ENCODE data around the gene NRP1. TPM values are rescaled to one million over a fixed set of nuclear protein-coding genes. Genes with fewer than 3 reads are reported as not detected.
A peak's percentile ranks its signal among the peaks of the same experiment; 100 is the strongest.

The NRP1 gene
- total RNA-seq, 1 donor from 2014 or later = 208 TPM

DNA sequence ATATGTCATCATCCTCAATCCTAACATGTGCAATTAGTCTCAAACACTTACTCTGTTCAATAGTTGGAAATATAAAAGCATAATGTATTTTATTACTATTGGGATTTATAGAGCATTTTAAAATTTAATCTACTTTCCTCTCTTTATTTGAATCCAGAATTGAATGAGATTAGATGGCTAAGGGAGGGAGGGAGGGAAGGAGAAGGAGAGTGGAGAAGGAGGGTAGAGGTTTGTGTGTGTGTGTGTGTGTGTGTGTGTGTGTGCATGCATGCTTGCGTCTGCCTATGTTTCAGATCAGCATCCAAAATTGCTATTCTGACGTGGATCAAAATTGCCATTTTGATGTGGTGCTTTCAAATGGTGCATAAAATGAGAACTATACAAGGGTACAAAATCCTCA is 90.8 kb downstream of the NRP1 start:
- no peaks in the 10 kb centered on the region for H3K27me3 Mint-ChIP-seq (ENCODE audit: unreplicated experiment)
- H3K4me3 Mint-ChIP-seq (ENCODE audit: unreplicated experiment) = no peak overlapping the region
- peaks cover 70% of the 10 kb centered on the region for H3K4me1 Mint-ChIP-seq (ENCODE audit: unreplicated experiment)
- no peak overlapping the region for H3K27ac Mint-ChIP-seq (ENCODE audit: unreplicated experiment)
- peaks cover 55% of the 10 kb centered on the region for H3K36me3 Mint-ChIP-seq (ENCODE audit: unreplicated experiment)
- no peak for DNase-seq (ENCODE audit: extremely low spot score, unreplicated experiment)
- H3K9me3 Mint-ChIP-seq (ENCODE audit: unreplicated experiment) = peaks cover 4% of the 10 kb centered on the region
- TF ChIP-seq, protein P1, sequence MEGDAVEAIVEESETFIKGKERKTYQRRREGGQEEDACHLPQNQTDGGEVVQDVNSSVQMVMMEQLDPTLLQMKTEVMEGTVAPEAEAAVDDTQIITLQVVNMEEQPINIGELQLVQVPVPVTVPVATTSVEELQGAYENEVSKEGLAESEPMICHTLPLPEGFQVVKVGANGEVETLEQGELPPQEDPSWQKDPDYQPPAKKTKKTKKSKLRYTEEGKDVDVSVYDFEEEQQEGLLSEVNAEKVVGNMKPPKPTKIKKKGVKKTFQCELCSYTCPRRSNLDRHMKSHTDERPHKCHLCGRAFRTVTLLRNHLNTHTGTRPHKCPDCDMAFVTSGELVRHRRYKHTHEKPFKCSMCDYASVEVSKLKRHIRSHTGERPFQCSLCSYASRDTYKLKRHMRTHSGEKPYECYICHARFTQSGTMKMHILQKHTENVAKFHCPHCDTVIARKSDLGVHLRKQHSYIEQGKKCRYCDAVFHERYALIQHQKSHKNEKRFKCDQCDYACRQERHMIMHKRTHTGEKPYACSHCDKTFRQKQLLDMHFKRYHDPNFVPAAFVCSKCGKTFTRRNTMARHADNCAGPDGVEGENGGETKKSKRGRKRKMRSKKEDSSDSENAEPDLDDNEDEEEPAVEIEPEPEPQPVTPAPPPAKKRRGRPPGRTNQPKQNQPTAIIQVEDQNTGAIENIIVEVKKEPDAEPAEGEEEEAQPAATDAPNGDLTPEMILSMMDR (IDR thresholded peaks at IDR 0.05) = no peak

DNA sequence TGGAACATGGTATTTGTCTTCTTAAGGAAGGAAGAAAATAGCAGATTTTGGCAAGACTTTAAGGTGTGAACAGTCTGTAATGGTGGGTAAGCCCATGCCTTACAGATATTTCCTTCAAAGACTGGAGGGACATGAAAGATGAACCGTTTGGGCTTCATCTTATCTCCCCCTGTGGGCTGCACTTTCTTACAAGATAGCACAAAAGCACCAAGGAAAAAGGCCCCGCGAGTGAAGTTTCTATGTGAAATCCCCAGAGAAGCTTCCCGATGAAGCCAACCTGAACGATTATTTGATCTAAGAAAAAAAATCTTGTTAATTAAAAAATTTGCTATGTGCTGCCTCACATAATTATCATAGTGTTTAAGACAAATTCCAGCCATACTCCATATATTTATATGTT is 91.5 kb downstream of the NRP1 start:
- Mint-ChIP-seq H3K4me3 (ENCODE audit: unreplicated experiment) (no peak overlapping the region), H3K27me3 (ENCODE audit: unreplicated experiment) (no peaks in the 10 kb centered on the region), H3K9me3 (ENCODE audit: unreplicated experiment) (peaks cover 4% of the 10 kb centered on the region), H3K36me3 (ENCODE audit: unreplicated experiment) (peaks cover 52% of the 10 kb centered on the region), H3K27ac (ENCODE audit: unreplicated experiment) (peak overlapping the region; percentile 62), H3K4me1 (ENCODE audit: unreplicated experiment) (peaks cover 69% of the 10 kb centered on the region)
- TF ChIP-seq, protein P1 (IDR thresholded peaks at IDR 0.05) = no peak
- DNase-seq (ENCODE audit: extremely low spot score, unreplicated experiment) = no peak

DNA sequence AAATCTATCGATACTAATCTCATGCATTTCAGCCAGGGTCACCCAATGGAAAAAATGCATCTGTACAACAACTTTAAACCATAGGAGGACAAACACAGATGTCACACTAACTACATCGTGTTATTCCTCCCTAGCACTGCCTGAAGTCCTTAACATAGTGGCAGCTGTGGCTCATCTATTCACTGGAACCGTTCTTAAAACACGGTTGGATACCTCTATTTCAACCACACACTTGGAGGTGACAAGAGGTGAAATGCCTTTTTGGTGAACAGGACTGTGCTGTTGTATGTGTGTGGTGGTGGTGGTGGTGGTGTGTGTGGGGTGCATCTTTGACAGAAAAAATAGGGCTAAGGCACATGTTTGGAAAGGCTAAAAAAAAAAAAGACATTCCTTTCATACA is 93.1 kb downstream of the NRP1 start:
- Mint-ChIP-seq H3K4me1 (ENCODE audit: unreplicated experiment) (peaks cover 81% of the 10 kb centered on the region), H3K9me3 (ENCODE audit: unreplicated experiment) (no peaks in the 10 kb centered on the region), H3K4me3 (ENCODE audit: unreplicated experiment) (peak overlapping the region; percentile 41), H3K27ac (ENCODE audit: unreplicated experiment) (peak overlapping the region; percentile 78), H3K27me3 (ENCODE audit: unreplicated experiment) (no peaks in the 10 kb centered on the region), H3K36me3 (ENCODE audit: unreplicated experiment) (peaks cover 44% of the 10 kb centered on the region)
- no peak for DNase-seq (ENCODE audit: extremely low spot score, unreplicated experiment)
- TF ChIP-seq, protein P1 (IDR thresholded peaks at IDR 0.05) = no peak

DNA sequence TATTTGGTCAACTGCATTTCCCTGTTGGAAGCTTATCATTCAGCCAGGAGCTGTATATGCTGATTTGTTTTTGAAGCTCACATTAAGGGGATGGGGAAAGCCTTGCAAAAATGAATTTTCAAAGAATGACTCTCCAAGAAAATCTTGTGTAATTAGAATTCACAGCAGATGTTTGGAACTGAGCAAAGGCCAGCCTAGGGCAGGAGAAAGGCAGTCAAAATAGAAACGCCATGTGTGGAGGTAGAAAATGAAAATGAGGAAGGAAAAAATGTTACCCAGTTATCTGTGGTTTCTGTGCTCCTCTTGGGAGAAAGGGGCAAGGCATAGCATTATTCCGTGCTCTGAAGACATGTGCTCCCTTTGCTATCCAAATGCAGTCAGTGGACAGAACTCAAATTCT is 93.5 kb downstream of the NRP1 start:
- Mint-ChIP-seq H3K36me3 (ENCODE audit: unreplicated experiment) (peaks cover 43% of the 10 kb centered on the region), H3K4me1 (ENCODE audit: unreplicated experiment) (peaks cover 83% of the 10 kb centered on the region), H3K27me3 (ENCODE audit: unreplicated experiment) (no peaks in the 10 kb centered on the region), H3K4me3 (ENCODE audit: unreplicated experiment) (peak overlapping the region; percentile 41), H3K27ac (ENCODE audit: unreplicated experiment) (peak overlapping the region; percentile 78), H3K9me3 (ENCODE audit: unreplicated experiment) (no peaks in the 10 kb centered on the region)
- TF ChIP-seq, protein P1 (IDR thresholded peaks at IDR 0.05) = no peak
- DNase-seq (ENCODE audit: extremely low spot score, unreplicated experiment) = no peak

DNA sequence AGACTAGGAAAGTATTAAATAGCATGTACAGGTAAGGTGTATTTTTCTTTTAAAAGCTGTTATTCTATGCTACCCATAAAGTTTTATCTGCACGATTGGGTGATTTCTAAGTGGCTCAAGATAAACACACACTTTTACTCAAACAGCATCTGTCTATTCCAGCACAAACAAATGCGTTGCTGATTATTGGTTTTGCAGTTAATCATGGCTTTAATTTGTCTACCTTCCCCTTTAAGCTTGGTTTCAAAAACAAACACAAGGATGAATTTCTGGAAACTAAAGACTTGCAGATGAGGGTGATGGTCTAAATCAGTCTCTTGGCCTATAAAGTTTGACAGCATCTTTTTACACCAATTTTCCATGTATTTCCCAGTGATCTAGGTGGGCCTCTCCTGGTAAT is 94.2 kb downstream of the NRP1 start:
- Mint-ChIP-seq H3K9me3 (ENCODE audit: unreplicated experiment) (no peaks in the 10 kb centered on the region), H3K27ac (ENCODE audit: unreplicated experiment) (peak overlapping the region; percentile 78)

More for the DNA sequence above, 94.2 kb downstream of the NRP1 start:
- H3K4me1 Mint-ChIP-seq (ENCODE audit: unreplicated experiment) = peaks cover 88% of the 10 kb centered on the region
- H3K27me3 Mint-ChIP-seq (ENCODE audit: unreplicated experiment) = no peaks in the 10 kb centered on the region
- no peak for DNase-seq (ENCODE audit: extremely low spot score, unreplicated experiment)
- peak overlapping the region; percentile 22 for H3K4me3 Mint-ChIP-seq (ENCODE audit: unreplicated experiment)
- H3K36me3 Mint-ChIP-seq (ENCODE audit: unreplicated experiment) = peaks cover 43% of the 10 kb centered on the region
- TF ChIP-seq, protein P1 (IDR thresholded peaks at IDR 0.05) = no peak

All from osteocyte (in vitro differentiated cells).